HEK293 (cell line): ENCODE data around the gene PHACTR1.

Experiments used
- CTCF ChIA-PET: fragments of 350-600 bp; formaldehyde crosslinking; extraction: SDS; loops from one replicate; lab custom pipeline; 2021; ENCODE audit warnings: antibody characterized with exemption; lab: Yijun Ruan, JAX
- POLR2A ChIA-PET: fragments of 300-600 bp; formaldehyde crosslinking; extraction: SDS; loops from one replicate; lab custom pipeline; 2020; ENCODE audit warnings: antibody characterized with exemption, inconsistent platforms; lab: Yijun Ruan, JAX
- H3K27ac ChIP-seq: fragments of 200-500 bp; sonication (Bioruptor generic); 2 replicates; pipeline ENCODE4 v1.5.1; 2014; ENCODE audit warnings: low read depth, low read length, control low read depth, inconsistent platforms; ENCODE audit errors: extremely low read depth
- H3K36me3 ChIP-seq, 2 experiments: fragments of 200-500 bp in 1 of 2; sonication (Bioruptor generic) in 1 of 2; 1 replicate in 1 of 2; 2 replicates in 1 of 2; pipeline ENCODE4 v1.5.1; 2014 to 2017; ENCODE audit warnings: inconsistent platforms in 2 of 2, low read length in 2 of 2; ENCODE audit not compliant: control insufficient read depth in 2 of 2, insufficient read depth in 1 of 2
- H3K4me1 ChIP-seq: fragments of 200-500 bp; sonication (Bioruptor generic); 2 replicates; pipeline ENCODE4 v1.5.1; 2014; ENCODE audit warnings: mild to moderate bottlenecking, low read length, inconsistent platforms; ENCODE audit not compliant: control insufficient read depth, insufficient read depth
- H3K4me3 ChIP-seq: 2 replicates; pipeline ENCODE4 v1.5.1; 2011; ENCODE audit warnings: low read depth, mild to moderate bottlenecking, control low read depth, low read length, moderate library complexity
- H3K9me3 ChIP-seq: fragments of 200-500 bp; sonication (Bioruptor generic); 2 replicates; pipeline ENCODE4 v1.5.1; 2014; ENCODE audit warnings: low read depth, low read length, inconsistent platforms; ENCODE audit not compliant: control insufficient read depth, insufficient read depth
- BCL11B ChIP-seq: fragments of 450-650 bp; formaldehyde crosslinking; IDR thresholded peaks from 2 replicates; pipeline ENCODE4 v1.5.1; 2016; ENCODE audit warnings: low read depth, missing biosample characterization, missing genetic modification characterization
- GLIS2 ChIP-seq: fragments of 450-650 bp; formaldehyde crosslinking; IDR thresholded peaks from 2 replicates; pipeline ENCODE4 v1.5.1; 2016; ENCODE audit warnings: missing biosample characterization, missing genetic modification characterization
- KLF1 ChIP-seq: fragments of 450-650 bp; formaldehyde crosslinking; IDR thresholded peaks from 2 replicates; pipeline ENCODE4 v1.5.1; 2016; ENCODE audit warnings: missing biosample characterization, missing genetic modification characterization
- TRIM28 ChIP-seq: IDR thresholded peaks from 2 replicates; pipeline ENCODE4 v1.6.1; 2011; ENCODE audit warnings: low read length, control low read depth, borderline replicate concordance
- ZBTB20 ChIP-seq: fragments of 450-650 bp; formaldehyde crosslinking; IDR thresholded peaks from 2 replicates; pipeline ENCODE4 v1.5.1; 2016; ENCODE audit warnings: missing biosample characterization, missing genetic modification characterization
- ZNF175 ChIP-seq: fragments of 450-650 bp; formaldehyde crosslinking; IDR thresholded peaks from 2 replicates; pipeline ENCODE4 v1.5.1; 2016; ENCODE audit warnings: missing biosample characterization, missing genetic modification characterization
- ZNF2 ChIP-seq: fragments of 450-650 bp; formaldehyde crosslinking; IDR thresholded peaks from 2 replicates; pipeline ENCODE4 v1.5.1; 2016; ENCODE audit warnings: missing biosample characterization, missing genetic modification characterization
- ZNF302 ChIP-seq: fragments of 450-650 bp; formaldehyde crosslinking; IDR thresholded peaks from 2 replicates; pipeline ENCODE4 v1.5.1; 2016; ENCODE audit warnings: missing biosample characterization, missing genetic modification characterization, low read depth
- ZNF311 ChIP-seq: fragments of 450-650 bp; formaldehyde crosslinking; IDR thresholded peaks from 2 replicates; pipeline ENCODE4 v1.5.1; 2017; ENCODE audit warnings: missing biosample characterization, missing genetic modification characterization, borderline replicate concordance
- ZNF394 ChIP-seq: fragments of 450-650 bp; formaldehyde crosslinking; IDR thresholded peaks from 2 replicates; pipeline ENCODE4 v1.5.1; 2016; ENCODE audit warnings: missing biosample characterization, missing genetic modification characterization, mild to moderate bottlenecking, moderate library complexity, borderline replicate concordance
- ZNF571 ChIP-seq: fragments of 450-650 bp; formaldehyde crosslinking; IDR thresholded peaks from 2 replicates; pipeline ENCODE4 v1.5.0; 2017; ENCODE audit warnings: missing biosample characterization, missing genetic modification characterization
- ZNF585B ChIP-seq: fragments of 450-650 bp; formaldehyde crosslinking; IDR thresholded peaks from 2 replicates; pipeline ENCODE4 v1.5.1; 2016; ENCODE audit warnings: missing biosample characterization, missing genetic modification characterization
- ZNF660 ChIP-seq: fragments of 450-650 bp; IDR thresholded peaks from 2 replicates; pipeline ENCODE4 v1.5.1; 2018; ENCODE audit warnings: missing biosample characterization, mild to moderate bottlenecking, missing genetic modification characterization
- ZNF76 ChIP-seq: fragments of 450-650 bp; formaldehyde crosslinking; IDR thresholded peaks from 2 replicates; pipeline ENCODE4; 2016; ENCODE audit warnings: low read depth, missing biosample characterization, missing genetic modification characterization, borderline replicate concordance
- ZNF791 ChIP-seq: fragments of 450-650 bp; formaldehyde crosslinking; IDR thresholded peaks from 2 replicates; pipeline ENCODE4 v1.5.1; 2016; ENCODE audit warnings: missing biosample characterization, missing genetic modification characterization
- ZNF792 ChIP-seq: fragments of 450-650 bp; formaldehyde crosslinking; IDR thresholded peaks from 2 replicates; pipeline ENCODE4 v1.5.1; 2016; ENCODE audit warnings: missing biosample characterization, missing genetic modification characterization
- TF ChIP-seq, protein P1 (sequence below): fragments of 450-650 bp; formaldehyde crosslinking; IDR thresholded peaks from 2 replicates; pipeline ENCODE4 v1.5.1; 2016; ENCODE audit warnings: missing biosample characterization, missing genetic modification characterization
- TF ChIP-seq, protein P2 (sequence below): fragments of 450-650 bp; formaldehyde crosslinking; IDR thresholded peaks from 2 replicates; pipeline ENCODE4 v1.5.1; 2017; ENCODE audit warnings: missing biosample characterization, missing genetic modification characterization
- TF ChIP-seq, protein P3 (sequence below): fragments of 450-650 bp; formaldehyde crosslinking; IDR thresholded peaks from 2 replicates; pipeline ENCODE4 v1.5.1; 2016; ENCODE audit warnings: missing biosample characterization, missing genetic modification characterization
- TF ChIP-seq, protein P4 (sequence below): fragments of 450-650 bp; formaldehyde crosslinking; IDR thresholded peaks from 2 replicates; pipeline ENCODE4 v1.5.0; 2017; ENCODE audit warnings: missing biosample characterization, missing genetic modification characterization, borderline replicate concordance

Gene PHACTR1

DNA sequence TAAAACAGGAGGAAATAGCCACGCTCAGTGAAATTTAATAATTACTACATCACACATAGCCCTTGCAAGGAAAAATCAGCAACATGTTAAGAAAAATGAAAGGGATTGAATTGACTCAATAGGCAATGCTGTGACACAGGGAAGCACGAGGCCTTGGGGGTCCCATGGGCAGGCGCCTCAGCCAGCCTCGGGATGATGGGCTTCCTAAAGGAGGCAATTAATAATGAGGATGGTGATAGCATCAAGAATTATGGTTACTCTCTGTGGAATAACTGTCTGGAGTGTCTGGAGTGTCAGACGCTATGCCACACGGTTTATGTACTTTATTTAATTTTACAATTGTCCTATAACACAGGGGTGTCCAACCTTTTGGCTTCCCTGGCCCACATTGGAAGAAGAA, 481.6 kb downstream of the PHACTR1 start:
- no peaks in the 10 kb centered on the region for H3K4me1 ChIP-seq
- POLR2A ChIA-PET: no interaction called here
- CTCF ChIA-PET: interaction anchor here (0.7 kb wide), 1 partner anchor 428 kb away, joined by 3 read pairs; no protein-coding TSS in a partner anchor
- TF ChIP-seq, protein P1, sequence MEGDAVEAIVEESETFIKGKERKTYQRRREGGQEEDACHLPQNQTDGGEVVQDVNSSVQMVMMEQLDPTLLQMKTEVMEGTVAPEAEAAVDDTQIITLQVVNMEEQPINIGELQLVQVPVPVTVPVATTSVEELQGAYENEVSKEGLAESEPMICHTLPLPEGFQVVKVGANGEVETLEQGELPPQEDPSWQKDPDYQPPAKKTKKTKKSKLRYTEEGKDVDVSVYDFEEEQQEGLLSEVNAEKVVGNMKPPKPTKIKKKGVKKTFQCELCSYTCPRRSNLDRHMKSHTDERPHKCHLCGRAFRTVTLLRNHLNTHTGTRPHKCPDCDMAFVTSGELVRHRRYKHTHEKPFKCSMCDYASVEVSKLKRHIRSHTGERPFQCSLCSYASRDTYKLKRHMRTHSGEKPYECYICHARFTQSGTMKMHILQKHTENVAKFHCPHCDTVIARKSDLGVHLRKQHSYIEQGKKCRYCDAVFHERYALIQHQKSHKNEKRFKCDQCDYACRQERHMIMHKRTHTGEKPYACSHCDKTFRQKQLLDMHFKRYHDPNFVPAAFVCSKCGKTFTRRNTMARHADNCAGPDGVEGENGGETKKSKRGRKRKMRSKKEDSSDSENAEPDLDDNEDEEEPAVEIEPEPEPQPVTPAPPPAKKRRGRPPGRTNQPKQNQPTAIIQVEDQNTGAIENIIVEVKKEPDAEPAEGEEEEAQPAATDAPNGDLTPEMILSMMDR (tag by site-specific recombination): no peak
- TF ChIP-seq TRIM28 (no peak), GLIS2 (tag by site-specific recombination) (no peak), ZNF585B (tag by site-specific recombination) (no peak), ZNF571 (tag by site-specific recombination) (no peak), ZNF311 (no peak)
- TF ChIP-seq, protein P2, sequence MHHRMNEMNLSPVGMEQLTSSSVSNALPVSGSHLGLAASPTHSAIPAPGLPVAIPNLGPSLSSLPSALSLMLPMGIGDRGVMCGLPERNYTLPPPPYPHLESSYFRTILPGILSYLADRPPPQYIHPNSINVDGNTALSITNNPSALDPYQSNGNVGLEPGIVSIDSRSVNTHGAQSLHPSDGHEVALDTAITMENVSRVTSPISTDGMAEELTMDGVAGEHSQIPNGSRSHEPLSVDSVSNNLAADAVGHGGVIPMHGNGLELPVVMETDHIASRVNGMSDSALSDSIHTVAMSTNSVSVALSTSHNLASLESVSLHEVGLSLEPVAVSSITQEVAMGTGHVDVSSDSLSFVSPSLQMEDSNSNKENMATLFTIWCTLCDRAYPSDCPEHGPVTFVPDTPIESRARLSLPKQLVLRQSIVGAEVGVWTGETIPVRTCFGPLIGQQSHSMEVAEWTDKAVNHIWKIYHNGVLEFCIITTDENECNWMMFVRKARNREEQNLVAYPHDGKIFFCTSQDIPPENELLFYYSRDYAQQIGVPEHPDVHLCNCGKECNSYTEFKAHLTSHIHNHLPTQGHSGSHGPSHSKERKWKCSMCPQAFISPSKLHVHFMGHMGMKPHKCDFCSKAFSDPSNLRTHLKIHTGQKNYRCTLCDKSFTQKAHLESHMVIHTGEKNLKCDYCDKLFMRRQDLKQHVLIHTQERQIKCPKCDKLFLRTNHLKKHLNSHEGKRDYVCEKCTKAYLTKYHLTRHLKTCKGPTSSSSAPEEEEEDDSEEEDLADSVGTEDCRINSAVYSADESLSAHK: no peak
- H3K36me3 ChIP-seq: no peaks in the 10 kb centered on the region
- H3K27ac ChIP-seq: no peak overlapping the region
- H3K4me3 ChIP-seq: no peak overlapping the region
- H3K9me3 ChIP-seq: no peaks in the 10 kb centered on the region

DNA sequence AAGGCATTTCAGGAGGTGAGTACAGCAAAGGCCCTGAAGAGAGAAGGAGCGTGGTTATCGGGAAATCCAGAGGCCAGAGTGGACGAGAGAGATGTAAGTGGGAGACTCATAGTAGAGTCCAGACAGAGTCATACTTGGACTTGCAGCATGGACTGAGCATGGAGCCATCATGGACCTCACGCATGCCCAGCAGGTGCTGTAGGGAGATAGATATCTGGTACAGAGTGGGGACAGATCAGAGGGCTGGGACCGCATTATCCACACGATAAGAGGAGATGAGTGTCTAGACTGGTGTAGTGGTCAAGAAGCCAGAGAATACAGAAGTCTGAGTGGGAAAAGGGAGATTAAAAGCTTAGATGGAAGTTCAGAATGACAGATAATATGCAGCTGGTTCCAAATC, 484.8 kb downstream of the PHACTR1 start:
- ChIA-PET POLR2A (interaction anchor here (0.6 kb wide), 1 partner anchor 26 kb away, joined by 3 read pairs; no protein-coding TSS in a partner anchor), CTCF (no interaction called here)
- Histone ChIP-seq H3K9me3 (no peaks in the 10 kb centered on the region), H3K4me3 (no peak overlapping the region), H3K27ac (no peak overlapping the region), H3K4me1 (no peaks in the 10 kb centered on the region), H3K36me3 (no peaks in the 10 kb centered on the region)
- TF ChIP-seq ZNF394 (tag by site-specific recombination) (no peak), ZNF175 (tag by site-specific recombination) (no peak), BCL11B (tag by site-specific recombination) (no peak), ZNF792 (tag by site-specific recombination) (no peak), ZNF660 (no peak), ZNF302 (tag by site-specific recombination) (no peak), ZNF2 (tag by site-specific recombination) (no peak), ZNF76 (no peak), KLF1 (tag by site-specific recombination) (no peak), ZBTB20 (tag by site-specific recombination) (no peak), ZNF791 (tag by site-specific recombination) (no peak)
- TF ChIP-seq, protein P3, sequence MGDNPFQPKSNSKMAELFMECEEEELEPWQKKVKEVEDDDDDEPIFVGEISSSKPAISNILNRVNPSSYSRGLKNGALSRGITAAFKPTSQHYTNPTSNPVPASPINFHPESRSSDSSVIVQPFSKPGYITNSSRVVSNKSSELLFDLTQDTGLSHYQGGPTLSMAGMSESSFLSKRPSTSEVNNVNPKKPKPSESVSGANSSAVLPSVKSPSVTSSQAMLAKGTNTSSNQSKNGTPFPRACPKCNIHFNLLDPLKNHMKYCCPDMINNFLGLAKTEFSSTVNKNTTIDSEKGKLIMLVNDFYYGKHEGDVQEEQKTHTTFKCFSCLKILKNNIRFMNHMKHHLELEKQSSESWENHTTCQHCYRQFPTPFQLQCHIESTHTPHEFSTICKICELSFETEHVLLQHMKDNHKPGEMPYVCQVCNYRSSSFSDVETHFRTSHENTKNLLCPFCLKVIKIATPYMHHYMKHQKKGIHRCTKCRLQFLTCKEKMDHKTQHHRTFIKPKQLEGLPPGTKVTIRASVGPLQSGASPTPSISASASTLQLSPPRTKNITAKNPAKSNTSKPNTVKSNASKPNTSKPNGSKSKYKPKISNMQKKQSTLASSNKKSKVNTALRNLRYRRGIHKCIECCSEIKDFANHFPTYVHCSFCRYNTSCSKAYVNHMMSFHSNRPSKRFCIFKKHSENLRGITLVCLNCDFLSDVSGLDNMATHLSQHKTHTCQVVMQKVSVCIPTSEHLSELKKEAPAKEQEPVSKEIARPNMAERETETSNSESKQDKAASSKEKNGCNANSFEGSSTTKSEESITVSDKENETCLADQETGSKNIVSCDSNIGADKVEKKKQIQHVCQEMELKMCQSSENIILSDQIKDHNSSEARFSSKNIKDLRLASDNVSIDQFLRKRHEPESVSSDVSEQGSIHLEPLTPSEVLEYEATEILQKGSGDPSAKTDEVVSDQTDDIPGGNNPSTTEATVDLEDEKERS (tag by site-specific recombination): no peak
- TF ChIP-seq, protein P4, sequence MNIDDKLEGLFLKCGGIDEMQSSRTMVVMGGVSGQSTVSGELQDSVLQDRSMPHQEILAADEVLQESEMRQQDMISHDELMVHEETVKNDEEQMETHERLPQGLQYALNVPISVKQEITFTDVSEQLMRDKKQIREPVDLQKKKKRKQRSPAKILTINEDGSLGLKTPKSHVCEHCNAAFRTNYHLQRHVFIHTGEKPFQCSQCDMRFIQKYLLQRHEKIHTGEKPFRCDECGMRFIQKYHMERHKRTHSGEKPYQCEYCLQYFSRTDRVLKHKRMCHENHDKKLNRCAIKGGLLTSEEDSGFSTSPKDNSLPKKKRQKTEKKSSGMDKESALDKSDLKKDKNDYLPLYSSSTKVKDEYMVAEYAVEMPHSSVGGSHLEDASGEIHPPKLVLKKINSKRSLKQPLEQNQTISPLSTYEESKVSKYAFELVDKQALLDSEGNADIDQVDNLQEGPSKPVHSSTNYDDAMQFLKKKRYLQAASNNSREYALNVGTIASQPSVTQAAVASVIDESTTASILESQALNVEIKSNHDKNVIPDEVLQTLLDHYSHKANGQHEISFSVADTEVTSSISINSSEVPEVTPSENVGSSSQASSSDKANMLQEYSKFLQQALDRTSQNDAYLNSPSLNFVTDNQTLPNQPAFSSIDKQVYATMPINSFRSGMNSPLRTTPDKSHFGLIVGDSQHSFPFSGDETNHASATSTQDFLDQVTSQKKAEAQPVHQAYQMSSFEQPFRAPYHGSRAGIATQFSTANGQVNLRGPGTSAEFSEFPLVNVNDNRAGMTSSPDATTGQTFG (tag by site-specific recombination): no peak
